NCI-H524 (cell line): ENCODE results near the gene SH3BP1.

Source experiments
- DNase-seq, 2 experiments: peaks; one replicate each; lab custom pipeline; 2025; lab: John Stamatoyannopoulos, UW

The SH3BP1 gene

DNA sequence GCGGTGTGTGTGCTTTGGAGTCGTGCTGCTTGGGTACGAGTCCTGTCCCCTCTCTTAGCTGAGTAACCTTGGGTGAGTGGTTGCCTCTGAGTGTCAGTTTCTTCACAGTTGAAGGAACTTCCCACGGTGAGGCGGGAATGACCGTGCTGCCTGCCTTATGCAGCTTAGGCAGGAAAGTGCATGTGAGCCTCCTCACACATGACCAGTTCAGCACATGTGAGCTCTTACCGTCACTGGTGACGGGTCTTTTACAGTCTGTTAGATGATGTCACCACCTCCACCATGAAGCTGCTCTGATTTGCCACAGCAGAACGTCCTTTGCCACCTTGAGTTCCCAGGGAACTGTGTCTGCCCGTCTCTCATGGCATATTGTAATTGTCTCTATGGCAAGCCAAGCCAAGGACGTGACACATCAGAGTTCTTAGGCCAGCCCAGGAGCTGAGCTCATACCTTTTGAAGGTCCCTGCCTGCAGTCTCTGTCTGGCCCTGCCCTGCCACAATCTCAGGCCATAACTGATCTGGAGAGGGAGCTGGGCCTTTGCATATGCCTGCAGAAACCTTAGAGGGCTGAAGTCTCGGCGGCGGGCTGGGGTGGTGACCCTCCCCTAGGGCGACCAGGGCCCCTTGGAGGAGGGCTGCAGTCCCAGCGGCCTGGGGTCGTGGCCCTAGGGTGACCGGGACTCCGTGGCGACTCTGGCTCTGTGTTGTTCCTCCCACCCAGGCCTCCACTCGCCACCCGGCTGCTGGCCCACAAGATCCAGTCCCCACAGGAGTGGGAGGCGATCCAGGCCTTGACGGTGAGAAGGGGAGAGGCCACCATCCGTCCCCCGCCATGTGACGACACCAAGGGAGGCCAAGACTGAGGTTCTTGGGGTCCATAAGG is 23.0 kb upstream of the SH3BP1 start:
- no peak for DNase-seq

- DNase-seq, result no peak
Measured at GRCh38 chr22:37617431-37617830, 22.0 kb upstream of the SH3BP1 start.

- no peak for DNase-seq
Measured at GRCh38 chr22:37618072-37618656, 21.3 kb upstream of the SH3BP1 start.

DNA sequence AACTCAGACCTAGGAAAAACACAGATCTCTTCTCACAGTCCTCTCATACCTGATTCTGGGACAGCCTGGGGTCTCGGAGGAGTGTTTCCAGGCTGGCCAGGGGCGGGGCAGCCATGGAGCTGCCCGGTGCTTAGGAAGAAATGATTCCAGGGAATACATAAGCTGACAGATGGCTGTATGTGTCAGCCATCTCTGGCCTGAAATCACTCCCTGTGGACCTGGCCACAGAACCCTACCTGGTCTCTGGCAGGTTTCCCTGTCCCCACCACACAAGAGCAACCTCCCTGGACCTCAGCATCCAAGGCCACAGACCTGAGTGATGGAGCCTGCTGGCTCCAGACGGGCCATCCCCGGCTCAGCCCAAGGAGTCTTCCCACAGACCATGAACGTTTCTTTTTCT is 20.8 kb upstream of the SH3BP1 start:
- DNase-seq, result no peak

DNA sequence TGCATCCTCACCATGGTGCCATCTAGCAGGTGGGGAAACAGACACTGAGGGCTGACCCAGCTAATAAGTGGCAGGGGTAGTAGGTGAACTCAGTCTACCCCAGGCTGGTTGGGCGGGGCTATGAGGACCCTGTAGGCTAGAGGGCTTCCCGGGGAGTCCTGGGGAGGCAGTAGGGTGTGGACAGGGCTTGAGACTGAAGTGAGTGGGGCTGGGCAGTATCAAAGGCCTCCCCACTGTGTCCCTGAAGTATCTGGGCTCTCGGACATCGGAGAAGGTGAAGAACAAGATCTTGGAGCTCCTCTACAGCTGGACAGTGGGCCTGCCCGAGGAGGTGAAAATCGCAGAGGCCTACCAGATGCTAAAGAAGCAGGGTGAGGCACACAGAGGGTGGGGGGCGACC is 19.5 kb upstream of the SH3BP1 start:
- no peak for DNase-seq

- no peak for DNase-seq
Measured at GRCh38 chr22:37621352-37621860, 18.1 kb upstream of the SH3BP1 start.

DNA sequence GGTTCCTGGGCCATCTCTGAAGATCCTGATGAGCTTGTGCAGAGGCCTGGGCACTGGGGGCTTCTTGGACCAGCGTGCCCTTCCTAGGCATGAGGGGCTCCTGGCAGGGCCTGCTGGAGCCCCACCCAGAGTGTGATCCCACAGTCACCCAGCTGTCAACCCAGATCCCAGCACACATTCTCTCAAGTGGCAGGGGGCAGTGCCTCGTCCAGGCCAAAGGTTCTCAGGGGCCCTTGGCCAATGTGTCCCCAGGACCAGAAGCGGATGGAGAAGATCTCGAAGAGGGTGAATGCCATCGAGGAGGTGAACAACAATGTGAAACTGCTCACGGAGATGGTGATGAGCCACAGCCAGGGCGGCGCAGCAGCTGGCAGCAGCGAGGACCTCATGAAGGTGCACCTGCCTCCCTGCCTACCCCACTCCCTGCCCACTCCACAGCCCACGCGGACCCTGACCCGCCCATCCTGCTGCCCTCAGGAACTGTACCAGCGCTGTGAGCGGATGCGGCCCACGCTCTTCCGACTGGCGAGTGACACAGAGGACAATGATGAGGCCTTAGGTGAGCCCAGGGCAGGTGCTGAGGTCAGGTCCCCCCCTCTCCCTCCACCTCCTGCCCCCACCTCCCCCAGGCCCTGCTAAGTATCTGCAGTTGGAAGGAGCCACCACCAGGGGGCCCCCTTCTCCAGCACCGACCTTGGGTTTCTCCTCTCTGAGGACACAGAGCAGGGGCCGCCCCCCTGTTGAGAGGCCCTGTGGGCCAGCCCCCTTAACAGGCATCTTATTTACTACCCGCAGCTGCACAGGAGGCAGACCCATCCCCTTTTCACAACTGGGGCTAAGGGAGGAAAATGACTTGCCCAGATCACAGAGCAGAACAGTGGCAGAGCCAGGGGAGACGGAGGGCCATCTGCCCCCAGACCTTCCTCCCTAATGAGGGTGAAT is 16.1 kb upstream of the SH3BP1 start:
- peak; percentile 17 to 58 for DNase-seq

GRCh38 chr22:37624017-37624365 is 15.5 kb upstream of the SH3BP1 start:
- DNase-seq, result no peak

DNA sequence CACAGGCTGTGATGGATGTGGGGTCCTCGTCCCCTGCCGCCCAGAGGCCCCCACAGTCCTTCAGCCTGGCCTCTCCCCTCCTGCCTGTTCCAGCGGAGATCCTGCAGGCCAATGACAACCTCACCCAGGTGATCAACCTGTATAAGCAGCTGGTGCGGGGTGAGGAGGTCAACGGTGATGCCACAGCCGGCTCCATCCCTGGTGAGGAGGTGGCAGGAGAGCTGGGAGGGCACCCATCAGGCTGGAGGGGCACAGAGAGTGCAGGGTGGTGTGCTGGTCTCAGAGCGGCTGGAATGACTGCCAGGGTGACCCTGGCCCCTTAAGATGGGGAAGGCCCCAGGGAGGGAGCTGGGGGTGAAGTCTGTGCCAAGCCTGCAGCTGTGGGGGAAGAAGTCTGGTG is 14.6 kb upstream of the SH3BP1 start:
- DNase-seq, result no peak

DNA sequence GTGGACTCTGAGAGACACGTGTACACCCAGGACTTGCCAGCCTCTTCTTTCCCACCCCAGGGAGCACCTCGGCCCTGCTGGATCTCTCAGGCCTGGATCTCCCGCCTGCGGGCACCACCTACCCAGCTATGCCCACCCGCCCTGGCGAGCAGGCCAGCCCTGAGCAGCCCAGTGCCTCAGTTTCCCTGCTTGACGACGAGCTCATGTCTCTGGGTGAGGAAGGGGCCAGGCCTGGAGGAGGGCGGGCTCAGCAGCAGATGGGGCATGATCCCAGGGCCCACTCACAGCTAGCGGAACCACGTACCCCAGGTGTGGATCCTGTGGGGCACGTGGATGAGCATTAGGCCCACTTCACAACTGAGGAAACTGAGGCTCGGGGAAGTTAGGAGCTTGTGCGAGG is 13.7 kb upstream of the SH3BP1 start:
- DNase-seq, result no peak

DNA sequence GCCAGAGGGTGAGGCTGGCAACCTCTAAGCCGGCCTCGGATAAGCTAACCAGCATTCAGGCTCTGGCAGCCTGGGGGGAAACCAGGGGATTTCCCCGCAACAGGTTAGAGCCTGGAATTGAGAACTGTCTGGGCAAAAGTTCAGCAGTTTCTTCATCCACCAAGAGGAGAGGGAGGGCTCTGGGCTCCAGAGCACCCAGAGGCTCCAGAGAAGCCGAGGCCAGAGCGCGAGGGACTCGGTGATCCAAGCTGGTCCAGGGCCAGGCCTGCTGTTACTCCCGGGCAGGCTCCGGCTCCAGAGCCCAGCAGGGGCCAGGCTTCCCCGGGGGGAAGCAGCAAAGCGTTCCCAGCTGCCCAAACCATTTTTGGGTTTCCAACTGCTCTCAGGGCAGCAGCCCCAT is 13.3 kb upstream of the SH3BP1 start:
- DNase-seq, result no peak

DNA sequence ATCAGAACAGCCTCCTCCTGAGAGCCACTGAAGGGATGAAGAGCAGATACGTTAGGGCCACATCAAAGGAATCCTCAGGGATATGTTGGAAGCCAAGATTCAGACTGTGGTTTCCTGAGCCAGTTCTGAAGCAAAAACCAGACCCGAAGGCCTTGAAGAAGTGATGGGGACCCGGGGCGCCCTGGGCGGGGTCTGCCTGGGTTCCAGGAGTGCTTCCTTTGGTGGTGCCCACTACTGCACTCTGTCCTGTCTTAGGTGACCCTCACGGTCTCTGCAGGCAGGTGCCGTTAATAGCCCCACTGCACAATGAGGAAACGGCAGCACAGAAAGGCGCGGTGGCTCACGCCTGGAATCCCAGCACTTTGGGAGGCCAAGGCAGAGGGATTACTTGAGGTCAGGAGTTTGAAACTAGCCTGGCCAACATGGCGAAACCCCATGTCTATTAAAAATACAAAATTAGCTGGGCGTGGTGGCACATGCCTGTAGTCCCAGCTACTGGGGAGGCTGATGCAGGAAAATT is 12.9 kb upstream of the SH3BP1 start:
- DNase-seq, result no peak

DNA sequence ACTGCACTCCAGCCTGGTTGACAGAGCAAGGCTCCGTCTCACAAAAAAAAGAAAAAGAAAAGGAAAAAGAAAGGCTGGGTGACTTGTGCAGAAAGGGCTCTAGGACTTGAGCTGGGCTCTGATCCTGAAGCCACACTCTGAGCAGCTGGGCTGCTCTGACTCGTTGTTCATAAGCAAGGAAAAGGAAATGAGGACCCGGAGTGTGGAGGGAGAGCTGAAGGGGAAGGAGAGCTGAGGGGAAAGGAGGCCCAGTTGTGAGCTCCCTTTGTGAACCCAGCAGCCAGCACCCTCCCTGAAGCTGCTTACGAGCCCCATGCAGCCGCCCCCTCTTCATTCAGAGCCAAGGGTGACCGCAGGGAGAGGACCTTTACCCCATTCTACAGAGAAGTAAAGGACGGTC is 12.3 kb upstream of the SH3BP1 start:
- no peak for DNase-seq

DNA sequence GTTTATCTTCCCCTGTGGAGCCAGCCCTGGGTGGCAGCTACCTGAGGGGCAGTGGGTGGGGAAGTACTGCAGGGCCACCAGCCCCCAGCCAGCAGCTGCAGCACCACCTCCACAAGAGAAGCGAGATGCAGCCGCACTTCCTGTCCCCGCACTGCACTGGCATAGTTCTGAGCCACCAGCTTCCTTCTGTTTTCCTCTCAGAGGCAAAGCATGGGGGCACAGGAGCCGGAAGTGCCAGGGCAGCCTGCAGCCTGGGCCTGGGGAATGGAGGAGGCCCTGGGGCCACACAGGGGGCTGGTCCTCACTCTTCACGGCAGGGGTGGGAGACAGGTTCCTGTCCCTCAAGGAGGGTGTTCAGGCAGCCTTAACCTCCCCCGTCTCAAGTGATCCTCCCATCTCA is 11.9 kb upstream of the SH3BP1 start:
- DNase-seq, result no peak

- no peak for DNase-seq
Measured at GRCh38 chr22:37628830-37629229, 10.6 kb upstream of the SH3BP1 start.

GRCh38 chr22:37629928-37630327 is 9.5 kb upstream of the SH3BP1 start:
- no peak for DNase-seq

GRCh38 chr22:37630839-37631435 is 8.5 kb upstream of the SH3BP1 start:
- DNase-seq, result no peak

- DNase-seq, result no peak
Measured at GRCh38 chr22:37631448-37632173, 7.9 kb upstream of the SH3BP1 start.

DNA sequence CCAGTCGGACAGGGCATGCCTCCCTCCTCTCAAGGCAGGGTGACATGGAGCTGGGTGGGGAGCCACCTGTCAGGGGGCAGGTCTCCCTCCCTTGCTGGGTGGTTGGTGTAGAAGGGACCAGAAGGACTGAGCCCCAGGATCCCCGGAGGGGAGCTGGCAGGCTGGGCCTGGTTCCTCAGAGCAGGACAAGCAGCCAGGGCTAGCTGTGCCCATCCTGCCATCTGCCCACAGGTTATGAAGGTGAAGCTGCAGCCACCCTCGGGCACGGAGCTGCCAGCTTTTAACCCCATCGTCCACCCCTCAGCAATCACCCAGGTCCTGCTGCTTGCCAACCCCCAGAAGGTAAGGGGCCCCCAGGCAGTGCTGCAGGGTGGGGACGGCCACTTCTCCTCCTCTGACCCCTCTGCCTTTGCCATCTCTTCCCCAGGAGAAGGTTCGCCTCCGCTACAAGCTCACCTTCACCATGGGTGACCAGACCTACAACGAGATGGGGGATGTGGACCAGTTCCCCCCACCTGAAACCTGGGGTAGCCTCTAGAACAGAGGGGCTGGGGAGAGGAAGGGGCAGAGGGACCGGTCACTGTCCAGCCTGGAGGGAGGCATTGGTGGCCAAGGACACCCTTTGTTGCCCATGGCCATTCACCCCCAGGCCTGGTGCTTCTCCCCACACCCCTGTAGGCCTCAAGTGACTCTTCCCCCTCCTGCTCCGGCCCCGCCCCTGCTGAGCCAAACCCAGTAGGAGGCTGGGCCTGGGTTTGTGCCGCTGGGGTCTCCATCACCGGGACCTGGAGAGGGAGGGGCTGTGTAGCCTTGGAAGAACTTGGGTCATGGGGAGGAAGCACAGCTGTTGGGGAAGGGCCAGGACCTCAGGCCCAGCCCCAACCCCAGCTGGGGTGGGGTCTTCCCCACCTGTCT is 7.0 kb upstream of the SH3BP1 start:
- DNase-seq, result no peak

DNA sequence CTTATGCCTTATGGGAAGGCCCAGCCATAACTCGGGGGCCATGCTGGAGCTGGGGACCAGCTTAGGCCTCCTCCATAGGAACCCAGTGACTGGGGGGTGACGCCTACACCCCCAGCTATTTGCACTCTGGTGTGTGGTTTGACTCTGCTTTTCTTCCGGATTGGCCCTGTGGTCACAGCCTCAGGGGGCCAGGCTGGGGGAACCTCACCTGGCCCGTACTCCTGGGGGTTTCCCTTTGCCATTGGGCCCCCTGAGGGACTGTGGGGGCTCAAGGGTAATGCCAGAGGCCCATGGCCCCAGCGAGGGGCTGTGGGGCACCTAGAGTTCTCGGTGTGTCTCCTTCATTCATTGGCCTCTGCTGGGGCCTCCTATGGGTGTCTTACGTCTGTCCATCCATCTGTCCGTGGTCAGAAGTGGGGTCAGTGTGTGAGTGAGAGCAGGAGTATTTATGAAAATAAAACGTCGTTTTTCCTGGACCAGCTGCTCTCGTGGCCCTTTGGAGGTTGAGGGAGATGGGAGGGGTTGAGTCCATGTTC is 6.3 kb upstream of the SH3BP1 start:
- no peak for DNase-seq
